HG02588 (cell line): ENCODE results near the gene OR1L4.

Experiments used
- ATAC-seq: cut with Tn5 transposase; IDR thresholded peaks from one replicate; pipeline ENCODE4 v1.9.1; 2021; ENCODE audit warnings: mild to moderate bottlenecking, moderate library complexity; ENCODE audit not compliant: unreplicated experiment

OR1L4 gene, protein sequence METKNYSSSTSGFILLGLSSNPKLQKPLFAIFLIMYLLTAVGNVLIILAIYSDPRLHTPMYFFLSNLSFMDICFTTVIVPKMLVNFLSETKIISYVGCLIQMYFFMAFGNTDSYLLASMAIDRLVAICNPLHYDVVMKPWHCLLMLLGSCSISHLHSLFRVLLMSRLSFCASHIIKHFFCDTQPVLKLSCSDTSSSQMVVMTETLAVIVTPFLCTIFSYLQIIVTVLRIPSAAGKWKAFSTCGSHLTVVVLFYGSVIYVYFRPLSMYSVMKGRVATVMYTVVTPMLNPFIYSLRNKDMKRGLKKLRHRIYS

DNA sequence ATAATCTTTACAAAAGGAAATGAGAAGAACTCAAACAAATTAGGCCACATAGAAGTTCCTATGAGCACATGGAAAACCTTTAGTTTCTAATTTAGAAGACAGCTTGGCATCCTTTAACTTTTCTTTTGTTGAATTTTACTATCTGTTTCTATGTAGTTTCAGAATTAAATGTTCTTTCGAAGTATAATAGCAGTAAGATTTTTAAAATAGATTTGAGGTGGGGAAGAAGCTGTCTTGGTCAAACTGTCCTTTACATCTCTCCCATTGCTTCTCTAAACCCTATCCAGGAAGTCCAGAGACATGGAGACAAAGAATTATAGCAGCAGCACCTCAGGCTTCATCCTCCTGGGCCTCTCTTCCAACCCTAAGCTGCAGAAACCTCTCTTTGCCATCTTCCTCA lies at the start of gene OR1L4:
TSS of gene OR1L4 (plus strand) at position 301 of the 400 bp plus-strand sequence. CDS start at position 301, 0 bp downstream.
- ATAC-seq, result no peak

DNA sequence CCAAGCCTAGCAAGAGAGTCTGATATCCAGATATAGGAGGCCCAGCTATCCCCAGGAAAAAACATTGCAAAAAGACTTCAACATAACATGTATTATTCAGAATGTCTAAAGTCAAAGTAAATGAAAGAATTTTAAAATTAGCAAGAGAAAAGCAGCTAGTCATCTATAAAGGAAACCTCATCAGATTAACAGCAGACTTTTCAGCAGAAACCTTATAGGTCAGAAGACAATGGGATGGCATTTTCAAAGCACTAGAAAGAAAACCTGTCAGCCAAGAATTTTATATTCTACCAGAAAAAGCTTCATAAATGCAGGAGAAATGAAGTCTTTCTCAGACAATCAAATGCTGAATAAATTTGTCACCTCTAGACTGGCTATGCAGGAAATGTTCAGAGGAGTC lies 38.9 kb upstream of the OR1L4 start:
- ATAC-seq, result no peak

DNA sequence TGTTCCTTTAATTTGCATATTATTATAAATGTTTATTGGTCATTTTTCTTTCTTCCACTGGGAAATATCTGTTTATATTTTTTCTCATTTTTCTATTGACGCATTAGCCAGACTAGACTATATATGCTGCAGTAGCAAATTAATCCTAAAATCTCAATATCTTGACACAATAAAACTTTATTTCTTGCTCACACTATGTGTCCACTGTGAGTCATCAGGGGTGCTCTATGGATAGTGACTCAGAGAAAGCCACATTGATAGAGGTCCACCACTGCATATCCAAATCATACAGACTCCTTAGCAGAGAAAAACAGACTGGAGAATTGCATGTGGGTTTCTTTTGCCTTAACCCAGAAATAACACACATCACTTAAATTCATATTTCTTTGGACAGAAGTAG lies 28.1 kb upstream of the OR1L4 start:
- ATAC-seq, result no peak

DNA sequence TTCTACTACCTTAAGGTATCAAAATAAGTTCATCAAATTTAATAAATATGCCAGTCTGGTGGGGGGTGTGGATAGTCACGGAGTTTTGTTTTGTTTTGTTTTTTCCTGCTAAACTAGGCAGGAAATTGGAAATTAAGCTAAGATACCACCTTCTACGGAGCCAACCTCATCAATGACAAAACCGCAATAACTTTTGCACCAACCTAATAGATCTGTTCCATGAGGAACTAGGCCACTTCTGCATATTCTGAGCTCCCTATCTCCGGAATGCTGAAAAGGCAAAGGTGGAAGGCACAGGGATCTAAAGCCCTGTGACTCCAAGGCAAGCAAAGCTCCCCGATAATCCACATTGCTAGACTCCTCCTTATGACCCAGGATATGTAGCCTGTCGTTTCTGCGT lies 5.8 kb upstream of the OR1L4 start:
- no peak for ATAC-seq

DNA sequence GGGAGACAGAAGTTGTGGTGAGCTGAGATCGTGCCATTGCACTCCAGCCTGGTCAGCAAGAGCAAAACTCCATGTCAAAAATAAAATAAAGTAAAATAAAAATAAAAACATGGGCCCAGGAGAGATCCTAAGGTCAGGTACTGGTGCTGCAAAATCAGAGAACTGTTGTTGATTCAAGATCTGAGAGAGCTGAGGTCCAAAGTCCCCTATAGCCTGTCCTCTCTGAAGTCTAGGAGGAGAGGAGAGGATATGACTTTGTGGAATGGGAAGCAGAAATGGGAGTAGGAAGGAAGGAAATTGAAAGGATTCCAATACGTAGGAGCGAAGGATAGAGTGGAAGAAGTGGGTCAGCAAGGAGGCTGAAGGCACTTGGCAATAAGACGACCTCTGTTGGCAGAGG lies 4.6 kb upstream of the OR1L4 start:
- no peak for ATAC-seq

DNA sequence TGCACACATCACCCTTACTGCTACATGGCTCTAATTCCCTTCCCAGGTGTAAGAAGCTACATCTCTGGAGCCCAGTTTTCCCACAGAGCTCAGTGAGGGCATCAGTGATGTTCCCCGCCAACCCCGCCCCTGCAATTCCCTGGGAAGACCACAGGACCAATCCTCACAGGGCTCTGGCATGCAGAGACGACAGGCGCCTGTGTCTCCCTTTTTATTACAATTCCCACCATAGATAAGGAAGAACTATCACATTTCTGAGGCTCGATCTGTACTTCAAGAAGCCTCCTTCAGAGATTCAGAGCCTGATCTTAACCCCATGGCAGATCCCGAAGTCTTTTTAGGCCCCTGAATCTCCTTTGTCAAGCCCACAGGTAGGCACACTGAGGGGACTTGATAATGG lies 18.2 kb downstream of the OR1L4 start, which contains the start of gene OR1L6:
TSS of gene OR1L6 (plus strand) at position 301 of the 400 bp plus-strand sequence. CDS start 7,545 bp downstream, outside the sequence.
- no peak for ATAC-seq

DNA sequence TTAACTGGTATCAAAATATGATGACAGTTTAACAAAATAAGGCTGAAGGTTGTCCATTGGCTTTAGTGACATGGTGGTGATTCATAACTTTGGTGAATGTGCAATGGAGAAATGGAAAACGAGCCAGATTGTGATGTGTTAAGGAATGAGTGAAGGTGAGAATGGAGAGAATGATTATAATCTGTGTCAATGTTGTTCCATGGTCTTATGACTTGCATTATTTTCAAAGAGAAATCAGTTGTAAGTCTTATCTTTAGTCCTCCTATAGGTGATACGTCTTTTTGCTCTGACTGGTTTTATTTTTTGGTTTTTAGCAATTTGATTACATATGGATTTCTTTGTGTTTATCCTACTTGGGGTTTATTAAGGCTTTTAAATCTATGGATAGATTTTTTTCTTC lies 31.0 kb downstream of the OR1L4 start:
- ATAC-seq, result no peak

DNA sequence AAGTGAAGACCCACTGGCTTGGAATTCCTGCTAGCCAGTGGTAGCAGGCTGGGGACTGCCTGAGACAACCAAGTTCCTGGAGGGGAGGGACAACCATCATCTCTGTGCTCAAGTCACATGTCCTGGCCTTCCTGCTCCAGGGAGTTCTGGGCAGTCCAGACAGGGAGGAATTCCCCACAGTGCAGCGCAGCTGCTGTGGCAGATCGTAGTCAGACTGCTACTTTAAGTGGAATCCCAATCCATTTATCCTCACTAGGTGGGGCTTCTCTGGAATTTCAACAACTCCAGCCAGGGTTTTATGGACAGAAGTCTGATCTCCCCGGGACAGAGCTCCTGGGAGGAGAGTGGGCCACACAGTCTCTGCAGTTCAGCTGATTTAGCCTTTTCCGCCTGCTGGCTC lies 44.0 kb downstream of the OR1L4 start:
- no peak for ATAC-seq
